ENCODE data around the gene PDE4A. TPM values are rescaled to one million over a fixed set of nuclear protein-coding genes. Genes with fewer than 3 reads are reported as not detected.

Gene PDE4A
- total and polyA plus RNA-seq, 10 of the 15 experiments (the other 5 are each of a cell fraction or from before 2014, with no cell fraction given): 0.24 to 13.3 (median 4.9) TPM

- peak; percentile 98 for TF ChIP-seq RCOR1 (conservative IDR thresholded peaks at IDR 0.05; ENCODE audit: low read depth, low read length)
- no peak for TF ChIP-seq USF2 (IDR thresholded peaks at IDR 0.05; ENCODE audit: borderline replicate concordance, low read depth, low read length)
- no peak for TF ChIP-seq HDAC6 (IDR thresholded peaks at IDR 0.05; ENCODE audit: unreplicated experiment)
- no peak for TF ChIP-seq CUX1 (IDR thresholded peaks at IDR 0.05; ENCODE audit: insufficient replicate concordance, low read depth, low read length)
- no peak for TF ChIP-seq SREBF1 (IDR thresholded peaks at IDR 0.05; ENCODE audit: low read length)
- TF ChIP-seq IRF5 (IDR thresholded peaks at IDR 0.05; ENCODE audit: borderline replicate concordance): no peak
- peak; percentile 49; the same call in 1 of the 2 replicates for TF ChIP-seq BRCA1 (IDR thresholded peaks at IDR 0.05; ENCODE audit: low read depth, low read length)
- no peak for TF ChIP-seq ZBTB11 (CRISPR knock-in tag; IDR thresholded peaks at IDR 0.05)
- TF ChIP-seq NFYA (IDR thresholded peaks at IDR 0.05; ENCODE audit: borderline replicate concordance, low read depth, low read length): no peak
- TF ChIP-seq TBL1XR1 (IDR thresholded peaks at IDR 0.05; ENCODE audit: low read depth, low read length): peak; percentile 87; the same call in 1 of the 2 replicates
- peak; percentile 95 for TF ChIP-seq ZNF217 (IDR thresholded peaks at IDR 0.05)
- TF ChIP-seq NFIC (IDR thresholded peaks at IDR 0.05; ENCODE audit: low read depth, low read length): no peak
- peak; percentile 79 for TF ChIP-seq RELB (IDR thresholded peaks at IDR 0.05; ENCODE audit: low read depth)
- TF ChIP-seq RFX5 (IDR thresholded peaks at IDR 0.05; ENCODE audit: low read depth, low read length): peak; percentile 88
- TF ChIP-seq SMARCA5 (IDR thresholded peaks at IDR 0.05): peak; percentile 99
- no peak for TF ChIP-seq CBX3 (IDR thresholded peaks at IDR 0.05; ENCODE audit: borderline replicate concordance, low read depth)
Measured at GRCh38 chr19:10416380-10417257, 3.7 kb upstream of the PDE4A start (continued).

Measured in GM12878 (cell line).